Measurements from ENCODE around the gene CHMP3. TPM values are rescaled to one million over a fixed set of nuclear protein-coding genes. Genes with fewer than 3 reads are reported as not detected.

Gene CHMP3
- total RNA-seq, 4 donors from 2014 or later = 87.0 to 155 (median 129) TPM

- no peaks in the 10 kb centered on the region for H3K27me3 ChIP-seq
- H3K27ac ChIP-seq = no peak overlapping the region
- no peak overlapping the region for H3K4me3 ChIP-seq
- 84 to 90% methylated on average over 2 of the region's 2 CpGs for WGBS, 2 donors
- H3K36me3 ChIP-seq = peaks cover 0 to 47% (median 0%) of the 10 kb centered on the region in 3 donors
- peaks cover 0 to 9% (median 3%) of the 10 kb centered on the region in 4 donors for H3K9me3 ChIP-seq
- H3K4me1 ChIP-seq = peaks cover 0 to 7% (median 0%) of the 10 kb centered on the region in 4 donors
- DNase-seq (ENCODE audit: low spot score in 2 of 2) = no peak
- TF ChIP-seq EP300 (IDR thresholded peaks at IDR 0.05) = no peak
- TF ChIP-seq CTCF (IDR thresholded peaks at IDR 0.05) = no peak
- TF ChIP-seq POLR2A (IDR thresholded peaks at IDR 0.05) = no peak
Observed at GRCh38 chr2:86522711-86523110, 40.5 kb downstream of the CHMP3 start.

- Histone ChIP-seq H3K27ac (no peak overlapping the region), H3K9me3 (peaks cover 0 to 9% (median 3%) of the 10 kb centered on the region in 4 donors), H3K4me1 (peaks cover 0 to 7% (median 0%) of the 10 kb centered on the region in 4 donors), H3K4me3 (no peak overlapping the region), H3K27me3 (no peaks in the 10 kb centered on the region), H3K36me3 (peaks cover 0 to 39% (median 0%) of the 10 kb centered on the region in 3 donors)
- TF ChIP-seq EP300 (IDR thresholded peaks at IDR 0.05) (no peak), CTCF (IDR thresholded peaks at IDR 0.05) (no peak), POLR2A (IDR thresholded peaks at IDR 0.05) (no peak)
- no peak for DNase-seq (ENCODE audit: low spot score in 2 of 2)
- WGBS, 2 donors = 88 to 97% methylated on average over 1 of the region's 1 CpG
Observed at GRCh38 chr2:86521922-86522321, 41.3 kb downstream of the CHMP3 start.

GRCh38 chr2:86520153-86520552, 43.1 kb downstream of the CHMP3 start:
- Histone ChIP-seq H3K4me1 (peaks cover 0 to 7% (median 0%) of the 10 kb centered on the region in 4 donors), H3K9me3 (peaks cover 0 to 9% (median 3%) of the 10 kb centered on the region in 4 donors), H3K36me3 (peaks cover 0 to 26% (median 0%) of the 10 kb centered on the region in 3 donors), H3K27ac (no peak overlapping the region), H3K27me3 (no peaks in the 10 kb centered on the region), H3K4me3 (no peak overlapping the region)
- no peak for DNase-seq (ENCODE audit: low spot score in 2 of 2)
- TF ChIP-seq EP300 (IDR thresholded peaks at IDR 0.05) = no peak
- TF ChIP-seq CTCF (IDR thresholded peaks at IDR 0.05) = no peak
- TF ChIP-seq POLR2A (IDR thresholded peaks at IDR 0.05) = no peak
- WGBS, 2 donors = 73 to 79% methylated on average over 1 of the region's 1 CpG

GRCh38 chr2:86519349-86519748, 43.9 kb downstream of the CHMP3 start:
- Histone ChIP-seq H3K27ac (no peak overlapping the region), H3K27me3 (no peaks in the 10 kb centered on the region), H3K9me3 (peaks cover 0 to 9% (median 3%) of the 10 kb centered on the region in 4 donors), H3K4me1 (peaks cover 0 to 7% (median 0%) of the 10 kb centered on the region in 4 donors), H3K4me3 (no peak overlapping the region), H3K36me3 (peaks cover 0 to 26% (median 0%) of the 10 kb centered on the region in 3 donors)
- no peak for DNase-seq (ENCODE audit: low spot score in 2 of 2)
- WGBS, 2 donors = 88 to 90% methylated on average over 1 of the region's 1 CpG
- TF ChIP-seq EP300 (IDR thresholded peaks at IDR 0.05) (no peak), POLR2A (IDR thresholded peaks at IDR 0.05) (no peak), CTCF (IDR thresholded peaks at IDR 0.05) (no peak)

- TF ChIP-seq CTCF (IDR thresholded peaks at IDR 0.05) = peak; percentile 21 to 50 (median 31)
- TF ChIP-seq EP300 (IDR thresholded peaks at IDR 0.05) = no peak
- H3K4me3 ChIP-seq = no peak overlapping the region
- H3K9me3 ChIP-seq = peaks cover 0 to 9% (median 3%) of the 10 kb centered on the region in 4 donors
- H3K4me1 ChIP-seq = peaks cover 0 to 7% (median 0%) of the 10 kb centered on the region in 4 donors
- no peak overlapping the region for H3K27ac ChIP-seq
- peak in 1 of 2 donors; percentile 6 for DNase-seq (ENCODE audit: low spot score in 2 of 2)
- 51 to 60% methylated on average over 3 of the region's 3 CpGs for WGBS, 2 donors
- H3K36me3 ChIP-seq = peaks cover 0 to 26% (median 0%) of the 10 kb centered on the region in 3 donors
- H3K27me3 ChIP-seq = no peaks in the 10 kb centered on the region
Observed at GRCh38 chr2:86518481-86518880, 44.8 kb downstream of the CHMP3 start.
